HS-5 (cell line): ENCODE data around the gene SIRT5.

Experiments used
- DNase-seq: peaks from one replicate; pipeline ENCODE4 v3.0.0-alpha.2; 2012; ENCODE audit warnings: low read depth

The SIRT5 gene

GRCh38 chr6:13553646-13554045, 20.8 kb upstream of the SIRT5 start:
- DNase-seq, result no peak

DNA sequence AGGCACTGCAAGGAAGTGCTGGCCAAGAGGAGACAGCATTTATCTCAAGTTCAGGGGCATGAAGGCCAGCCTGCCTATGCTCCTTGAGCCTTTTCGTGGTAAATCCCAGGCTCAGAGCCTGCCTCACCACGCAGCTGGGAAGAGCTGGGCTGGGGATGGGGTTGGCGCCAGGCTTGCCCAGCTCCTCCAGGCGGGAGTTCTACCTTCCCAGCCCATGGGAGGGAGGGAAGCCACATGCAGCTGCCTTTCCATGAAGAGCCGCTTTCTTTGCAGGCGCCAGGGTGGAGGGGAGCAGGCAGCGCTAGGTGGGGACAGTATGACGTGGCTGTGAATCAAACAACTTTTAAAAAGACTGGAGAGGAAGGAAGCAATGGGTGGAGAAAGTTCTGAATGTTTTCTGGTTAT, 19.5 kb upstream of the SIRT5 start:
- no peak for DNase-seq

DNA sequence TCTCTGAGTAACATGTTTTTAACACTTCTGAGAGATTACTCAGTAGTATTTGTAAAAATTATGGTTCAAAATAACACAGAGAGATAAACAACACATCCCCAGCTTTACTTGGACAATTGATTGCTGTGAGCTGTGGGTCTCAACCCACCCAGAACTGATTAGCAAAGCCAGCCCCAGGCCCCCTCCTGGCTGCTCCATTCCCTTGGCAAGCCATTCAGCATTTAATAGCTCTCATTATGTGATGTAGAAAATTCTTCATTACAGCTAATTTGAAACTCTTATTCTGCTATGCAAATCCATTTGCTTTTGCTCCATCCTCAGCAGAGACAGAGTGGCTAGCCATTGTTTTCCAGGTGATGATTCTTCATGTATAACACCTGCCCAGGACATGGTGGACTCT, 16.6 kb upstream of the SIRT5 start:
- no peak for DNase-seq

DNA sequence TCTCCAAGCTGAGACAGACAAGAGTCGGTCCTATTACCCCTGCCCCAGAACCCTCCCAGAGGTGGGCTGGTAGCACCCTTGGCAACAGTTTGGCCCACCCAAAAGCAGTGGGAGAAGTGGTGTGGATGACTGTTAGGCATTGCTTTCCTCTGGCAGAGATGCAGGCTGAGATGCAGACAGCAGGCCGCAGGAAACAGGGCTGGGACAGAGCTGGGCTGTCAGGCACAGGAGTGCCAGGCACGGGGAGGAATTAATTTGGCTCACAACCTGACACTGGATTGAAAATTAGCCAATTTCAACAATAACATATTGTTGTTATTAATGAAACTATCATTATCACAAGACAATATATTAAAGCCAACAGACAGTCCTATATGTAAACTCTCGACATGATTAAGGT, 15.7 kb upstream of the SIRT5 start:
- DNase-seq, result no peak

GRCh38 chr6:13559251-13559650, 15.2 kb upstream of the SIRT5 start:
- DNase-seq, result no peak

DNA sequence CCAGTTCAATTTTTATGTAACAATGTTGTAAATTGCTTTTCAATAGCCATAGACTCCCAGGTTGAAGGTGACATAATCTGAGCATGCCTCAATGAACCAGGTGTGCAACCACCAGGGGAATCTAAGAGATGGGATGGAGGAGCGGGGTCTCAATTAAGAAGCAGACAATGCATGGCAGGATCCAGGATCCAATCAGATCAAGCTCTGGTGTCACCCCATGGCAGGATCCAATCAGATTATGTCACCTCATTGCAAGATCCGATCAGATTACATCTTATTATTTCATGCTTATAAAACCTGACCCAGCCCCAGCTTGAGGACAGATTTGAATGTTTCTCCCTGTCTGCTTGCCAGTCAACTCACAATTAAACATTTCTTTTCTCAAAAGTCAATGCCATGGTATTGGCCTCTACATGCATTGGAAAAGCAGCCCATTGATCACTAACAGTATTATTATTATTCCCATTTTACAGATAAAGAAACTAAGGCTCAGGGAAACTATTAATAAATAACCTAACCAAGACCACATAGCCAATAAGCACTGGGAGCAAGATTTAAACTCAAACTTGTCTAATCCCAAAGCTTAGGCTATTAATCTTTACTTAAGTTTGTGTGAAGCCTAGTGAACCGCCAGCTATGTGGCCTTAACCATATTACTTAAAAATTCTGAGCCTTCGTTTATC, 14.3 kb upstream of the SIRT5 start:
- DNase-seq, result no peak

DNA sequence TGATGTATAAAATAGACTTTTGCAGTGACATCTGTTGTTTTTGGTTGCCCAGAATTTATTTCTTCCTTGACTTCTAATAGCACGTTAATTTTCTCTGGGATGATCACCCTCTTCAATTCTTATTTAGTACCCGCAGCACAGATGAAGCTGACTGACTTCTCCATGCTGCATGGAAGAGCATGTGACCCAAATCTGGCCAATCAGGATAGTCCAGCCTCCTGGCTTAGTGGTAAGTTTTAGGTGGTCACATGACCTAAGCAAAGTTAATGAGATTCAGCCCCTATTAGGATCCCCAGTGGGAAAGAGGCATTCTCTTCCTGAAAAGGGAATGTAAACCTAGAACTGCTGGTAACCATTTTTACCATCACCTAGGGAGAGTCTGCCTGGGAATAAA, 13.8 kb upstream of the SIRT5 start:
- no peak for DNase-seq

- DNase-seq, result no peak
Observed at GRCh38 chr6:13561624-13562267, 12.7 kb upstream of the SIRT5 start.

GRCh38 chr6:13563009-13563408, 11.4 kb upstream of the SIRT5 start:
- DNase-seq, result no peak

DNA sequence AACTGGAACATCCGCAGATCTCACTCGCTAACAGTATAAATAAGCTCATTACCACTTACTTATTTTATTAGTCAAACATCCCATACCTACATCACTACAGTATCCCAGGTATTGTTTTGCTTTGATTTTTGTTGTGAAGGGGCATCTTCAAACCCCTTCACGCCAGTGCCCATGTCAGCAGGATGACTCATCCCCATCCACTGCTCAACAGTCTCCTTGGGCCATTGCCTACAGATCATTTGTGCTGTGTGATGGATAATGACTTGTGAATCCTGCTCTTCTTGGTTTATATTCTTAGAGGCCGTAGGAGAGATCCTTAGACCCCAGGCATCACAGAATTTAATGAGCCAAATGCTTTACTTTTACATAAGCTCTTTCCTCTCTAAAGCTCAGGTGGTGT, 8.5 kb upstream of the SIRT5 start:
- DNase-seq, result no peak

DNA sequence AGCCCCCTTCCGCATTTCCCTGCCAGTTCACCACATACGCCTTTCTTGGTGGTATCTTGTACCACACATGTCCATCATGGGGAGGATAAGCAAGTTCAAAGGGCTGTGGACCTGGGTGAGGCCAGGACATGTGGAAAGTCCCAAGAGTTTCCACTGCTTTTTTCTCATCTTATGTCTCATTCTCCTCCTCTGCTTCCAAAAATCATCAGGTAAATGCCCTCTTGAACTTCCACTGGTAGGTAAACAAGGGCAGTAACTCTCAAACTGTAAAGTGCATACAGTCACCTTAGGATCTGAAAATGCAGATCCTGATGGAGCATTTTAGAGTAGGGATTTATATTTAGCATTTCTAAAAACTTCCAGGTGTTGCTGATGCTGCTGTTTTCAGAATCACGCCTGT, 7.9 kb upstream of the SIRT5 start:
- no peak for DNase-seq

- DNase-seq, result no peak
Observed at GRCh38 chr6:13568970-13569369, 5.4 kb upstream of the SIRT5 start.

- DNase-seq, result no peak
Observed at GRCh38 chr6:13572240-13572639, 2.2 kb upstream of the SIRT5 start.

DNA sequence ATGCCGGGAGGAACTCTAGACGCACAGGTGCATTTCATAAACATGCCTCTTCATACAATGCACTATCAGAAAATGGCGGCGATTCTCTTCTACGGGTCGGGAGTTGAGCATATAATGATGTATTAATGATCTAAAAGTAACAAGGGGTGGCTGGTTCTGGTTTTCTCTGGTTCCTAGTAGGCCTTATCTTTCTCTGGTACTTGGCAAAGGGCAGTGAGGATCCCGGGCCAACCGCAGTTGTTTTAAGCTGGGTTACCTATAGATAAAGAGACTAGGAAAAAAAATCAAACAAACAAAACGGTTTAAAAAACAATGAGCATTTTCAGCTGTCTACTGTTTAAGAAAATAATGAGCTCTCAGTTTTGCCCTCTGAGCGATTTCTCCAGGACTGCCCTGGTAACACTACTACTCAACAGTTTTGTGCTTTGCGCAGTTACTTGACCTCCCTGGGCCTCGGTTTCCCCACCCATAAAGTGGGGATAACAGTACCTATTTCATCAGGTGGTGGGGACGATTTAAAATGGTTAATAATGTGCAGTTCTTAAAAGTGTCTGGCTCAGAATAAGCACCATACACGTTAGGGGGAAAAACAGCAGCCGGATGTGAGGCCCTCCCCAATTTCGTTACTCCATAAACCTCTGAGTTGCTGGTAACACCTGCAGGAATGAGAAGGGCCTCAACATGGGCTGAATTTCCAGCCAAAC, 1.3 kb upstream of the SIRT5 start:
- DNase-seq, result no peak

- DNase-seq, result no peak
Observed at GRCh38 chr6:13573669-13574110, 711 bp upstream of the SIRT5 start.

- DNase-seq, result peak; percentile 67
Observed at GRCh38 chr6:13574149-13574570, 241 bp upstream of the SIRT5 start.

DNA sequence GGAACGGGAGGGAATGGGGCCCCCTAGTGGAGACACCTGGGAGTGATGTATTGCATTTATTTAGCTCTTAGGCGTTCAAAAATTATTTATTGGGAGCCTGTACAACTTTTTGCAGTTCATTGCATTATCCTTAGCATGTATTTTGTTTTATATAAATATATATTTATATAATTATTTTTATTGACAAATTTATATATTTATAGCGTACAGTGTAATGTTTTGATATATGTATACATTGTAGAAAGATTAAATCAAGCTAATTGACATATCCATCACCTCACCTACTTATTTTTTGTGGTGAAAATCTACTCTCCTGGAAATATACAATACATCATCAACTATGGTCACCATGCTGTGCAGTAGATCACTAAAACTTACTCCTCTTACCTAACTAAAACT, 975 bp downstream of the SIRT5 start:
- no peak for DNase-seq

GRCh38 chr6:13576017-13576416, 1.6 kb downstream of the SIRT5 start:
- no peak for DNase-seq

DNA sequence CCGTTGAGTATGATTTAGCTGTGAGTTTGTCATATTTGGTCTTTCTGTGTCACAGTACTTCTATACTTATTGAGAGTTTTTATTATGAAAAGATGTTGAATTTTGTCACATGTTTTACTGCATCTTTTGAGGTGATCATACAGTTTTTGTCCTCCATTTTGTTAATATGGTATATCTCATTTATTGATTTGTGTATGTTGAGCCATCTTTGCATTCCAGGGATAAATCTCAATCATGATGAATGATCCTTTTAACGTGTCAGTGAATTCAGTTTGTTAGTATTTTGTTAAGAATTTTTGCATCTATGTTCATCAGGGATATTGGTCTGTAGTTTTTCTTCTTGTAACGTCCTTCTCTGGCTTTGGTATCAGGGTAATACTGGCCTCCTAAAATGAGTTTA, 3.5 kb downstream of the SIRT5 start:
- DNase-seq, result no peak

GRCh38 chr6:13579911-13580310, 5.5 kb downstream of the SIRT5 start:
- no peak for DNase-seq

DNA sequence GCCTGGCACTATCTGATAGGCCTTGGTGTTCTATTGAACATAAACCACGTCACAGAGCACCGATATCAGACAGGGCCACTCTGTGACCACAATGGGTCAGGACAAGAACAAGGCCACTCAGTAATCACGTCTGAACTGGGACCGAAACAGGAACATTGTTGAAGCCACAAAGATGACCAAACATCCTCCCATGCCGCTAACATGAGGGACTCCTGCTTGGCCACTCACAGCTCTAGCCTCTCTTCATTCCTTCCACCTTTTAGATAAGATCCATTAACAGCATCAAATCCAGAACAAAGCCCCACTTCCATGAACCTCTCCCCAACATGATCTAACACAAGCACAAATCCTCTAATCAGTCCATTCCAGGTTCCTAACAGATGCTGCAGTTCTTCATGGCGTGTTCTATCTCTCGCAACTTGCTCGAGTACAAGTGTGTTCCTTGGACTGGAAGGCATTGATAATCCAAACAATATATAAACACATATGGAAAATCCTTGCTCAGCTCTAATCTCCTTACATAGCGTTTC, 7.4 kb downstream of the SIRT5 start:
- DNase-seq, result no peak

GRCh38 chr6:13586603-13587542, 12.5 kb downstream of the SIRT5 start:
- DNase-seq, result no peak
